OCI-LY3 (cell line): ENCODE results near the gene SF3B4.
A peak's percentile ranks its signal among the peaks of the same experiment; 100 is the strongest.

ENCODE experiments used
- H2AFZ ChIP-seq: fragments of 200-600, 300-600 bp; shearing (Covaris generic); 2 replicates; pipeline ENCODE4 v1.6.0; 2014; ENCODE audit warnings: antibody characterized with exemption, low read depth, low read length
- H3K27ac ChIP-seq: fragments of 200-600, 300-600 bp; sonication (generic); 2 replicates; pipeline ENCODE4 v1.5.1; 2014; ENCODE audit warnings: mild to moderate bottlenecking, low read length, moderate library complexity, mixed read lengths
- H3K27me3 ChIP-seq: fragments of 200-600, 300-600 bp; sonication (generic); 2 replicates; pipeline ENCODE4 v1.6.1; 2014; ENCODE audit warnings: low read depth, low read length, mixed read lengths
- H3K36me3 ChIP-seq: fragments of 200-600, 300-600 bp; sonication (generic); replicated peaks from 2 replicates; pipeline ENCODE3; 2014; ENCODE audit warnings: low read depth, low read length, mixed read lengths
- H3K4me1 ChIP-seq: fragments of 300-600, 200-600 bp; sonication (generic); 2 replicates; pipeline ENCODE4 v1.6.1; 2014; ENCODE audit warnings: low read length, mixed read lengths
- H3K4me2 ChIP-seq: fragments of 200-600, 300-600 bp; sonication (generic); 2 replicates; pipeline ENCODE4 v1.6.1; 2014; ENCODE audit warnings: low read length, mixed read lengths
- H3K4me3 ChIP-seq: fragments of 300-600, 200-600 bp; sonication (generic); 2 replicates; pipeline ENCODE4 v1.5.1; 2014; ENCODE audit warnings: antibody characterized with exemption, mild to moderate bottlenecking, low read length, moderate library complexity
- H3K79me2 ChIP-seq: fragments of 300-600, 200-600 bp; shearing (Covaris generic); 2 replicates; pipeline ENCODE4 v1.6.1; 2014; ENCODE audit warnings: mild to moderate bottlenecking, low read length, mixed read lengths
- H3K9ac ChIP-seq: fragments of 300-600, 200-600 bp; shearing (Covaris generic); 2 replicates; pipeline ENCODE4 v1.6.0; 2014; ENCODE audit warnings: mild to moderate bottlenecking, low read length, moderate library complexity
- H3K9me3 ChIP-seq: fragments of 200-600, 300-600 bp; shearing (Covaris generic); 2 replicates; pipeline ENCODE4 v1.6.1; 2014; ENCODE audit warnings: low read length, mixed read lengths; ENCODE audit not compliant: insufficient read depth
- H4K20me1 ChIP-seq: fragments of 200-600, 300-600 bp; sonication (generic); 2 replicates; pipeline ENCODE4 v1.6.1; 2016; ENCODE audit warnings: low read length, mixed read lengths; ENCODE audit not compliant: insufficient read depth
- CTCF ChIP-seq: fragments of 200-600, 300-600 bp; sonication (generic); IDR thresholded peaks from 2 replicates; pipeline ENCODE4 v1.5.1; 2014; ENCODE audit warnings: antibody characterized with exemption, low read length, low read depth
- EZH2phosphoT487 ChIP-seq: fragments of 200-600 bp; shearing (Covaris generic); IDR thresholded peaks from 2 replicates; pipeline ENCODE4 v1.6.1; 2018; ENCODE audit warnings: antibody characterized with exemption, mixed run types, low read depth

Gene SF3B4

GRCh38 chr1:149885339-149886120, 42.1 kb downstream of the SF3B4 start:
- Histone ChIP-seq H3K4me2 (peak overlapping the region; percentile 84), H4K20me1 (no peaks in the 10 kb centered on the region), H3K27me3 (no peaks in the 10 kb centered on the region), H3K4me3 (peak overlapping the region; percentile 75), H3K9ac (peak overlapping the region; percentile 82), H3K27ac (peak overlapping the region; percentile 98), H2AFZ (no peak overlapping the region), H3K79me2 (peaks cover 12% of the 10 kb centered on the region; the same call in 1 of the 2 replicates), H3K4me1 (peaks cover 23% of the 10 kb centered on the region), H3K36me3 (no peaks in the 10 kb centered on the region), H3K9me3 (no peaks in the 10 kb centered on the region)
- TF ChIP-seq CTCF (no peak), EZH2phosphoT487 (no peak)

DNA sequence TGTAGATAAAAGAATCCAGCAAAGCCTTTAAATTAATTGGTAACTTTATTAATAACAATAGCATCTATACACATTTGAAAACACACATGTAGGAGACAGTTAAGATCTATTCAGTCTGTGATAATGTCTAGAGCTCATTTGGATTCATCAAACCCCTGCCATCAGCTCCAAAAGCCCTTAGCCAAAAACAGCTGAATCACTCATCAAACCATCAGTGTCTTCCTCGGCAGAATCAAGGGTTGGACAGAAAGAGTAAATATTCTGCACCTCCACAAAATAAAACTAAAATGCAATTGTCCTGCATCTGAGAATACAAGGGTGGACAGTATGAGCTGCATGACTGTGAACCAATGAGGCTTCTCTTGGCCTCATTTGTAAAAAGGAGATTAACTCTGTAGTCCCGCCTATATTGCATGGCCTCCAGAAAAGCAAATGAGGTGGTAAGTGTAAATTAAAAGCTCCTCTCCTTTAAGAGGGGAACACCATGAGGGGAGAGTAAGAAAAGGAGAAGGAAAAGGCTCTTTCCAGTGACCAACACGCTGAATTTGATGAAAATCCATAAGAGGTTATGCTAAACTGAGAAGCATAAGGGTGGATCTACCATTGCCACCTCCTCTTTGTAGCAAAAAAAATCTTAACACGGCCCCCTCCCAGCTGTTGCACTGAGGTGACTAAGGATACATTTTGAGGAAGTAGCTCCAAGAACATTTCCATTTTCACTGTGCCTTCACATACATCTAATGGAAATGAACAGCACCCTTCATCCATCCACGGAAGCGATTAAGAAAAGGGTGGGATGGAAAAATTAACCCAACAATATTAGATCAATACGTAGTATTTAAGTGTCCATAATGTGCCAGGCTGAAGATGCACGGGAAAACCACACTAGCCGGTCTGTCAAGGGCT, 42.9 kb downstream of the SF3B4 start:
- Histone ChIP-seq H3K4me1 (peaks cover 23% of the 10 kb centered on the region), H3K79me2 (peaks cover 12% of the 10 kb centered on the region; the same call in 1 of the 2 replicates), H3K9me3 (no peaks in the 10 kb centered on the region), H3K4me3 (peak overlapping the region; percentile 75), H4K20me1 (no peaks in the 10 kb centered on the region), H3K27ac (peak overlapping the region; percentile 98), H3K4me2 (peak overlapping the region; percentile 84), H3K9ac (peak overlapping the region; percentile 82), H2AFZ (no peak overlapping the region), H3K27me3 (no peaks in the 10 kb centered on the region), H3K36me3 (no peaks in the 10 kb centered on the region)
- TF ChIP-seq CTCF = no peak
- TF ChIP-seq EZH2phosphoT487 = no peak

GRCh38 chr1:149883598-149884247, 43.9 kb downstream of the SF3B4 start:
- no peak overlapping the region for H2AFZ ChIP-seq

More at GRCh38 chr1:149883598-149884247, 43.9 kb downstream of the SF3B4 start:
- Histone ChIP-seq H3K4me1 (peaks cover 18% of the 10 kb centered on the region), H3K4me2 (peak overlapping the region; percentile 84), H3K36me3 (no peaks in the 10 kb centered on the region), H3K79me2 (peaks cover 12% of the 10 kb centered on the region; the same call in 1 of the 2 replicates), H4K20me1 (no peaks in the 10 kb centered on the region), H3K4me3 (0 out of 2 replicates have a peak overlapping the region, but pooled peaks have one; percentile 75), H3K27me3 (no peaks in the 10 kb centered on the region), H3K9ac (0 out of 2 replicates have a peak overlapping the region, but pooled peaks have one; percentile 82), H3K9me3 (no peaks in the 10 kb centered on the region), H3K27ac (peak overlapping the region; percentile 98)
- TF ChIP-seq EZH2phosphoT487 (no peak), CTCF (no peak)
